K562 (cell line): ENCODE data around the gene GPRIN1. TPM values are rescaled to one million over a fixed set of nuclear protein-coding genes. Genes with fewer than 3 reads are reported as not detected.

Experiments
- ATF7 ChIP-seq: fragments of 450-650 bp; IDR thresholded peaks from 2 replicates; pipeline ENCODE4 v1.7.1; 2014; ENCODE audit warnings: mild to moderate bottlenecking, moderate library complexity
- E2F6 ChIP-seq, 2 experiments: IDR thresholded peaks; 2 replicates each; pipeline ENCODE4 v1.6.1; 2011; ENCODE audit warnings: borderline replicate concordance in 1 of 2, control low read depth in 1 of 2, low read depth in 1 of 2, low read length in 1 of 2, mild to moderate bottlenecking in 1 of 2, mixed read lengths in 1 of 2, moderate library complexity in 1 of 2; ENCODE audit not compliant: insufficient read depth in 1 of 2, insufficient read length in 1 of 2, poor library complexity in 1 of 2, severe bottlenecking in 1 of 2; ENCODE audit errors: extremely low read depth in 1 of 2
- KDM5B ChIP-seq: fragments of 200-600 bp; sonication (generic); IDR thresholded peaks from 2 replicates; pipeline ENCODE4 v1.6.1; 2012; ENCODE audit warnings: low read depth, mild to moderate bottlenecking, moderate library complexity, low read length, control low read depth, inconsistent platforms; ENCODE audit not compliant: insufficient replicate concordance
- MAZ ChIP-seq, 2 experiments: fragments of 450-650 bp in 1 of 2; sonication (generic) in 1 of 2; formaldehyde crosslinking; IDR thresholded peaks in 1 of 2; conservative IDR thresholded peaks in 1 of 2; 2 replicates each; pipeline versions ENCODE4 v1.4.0 to v1.5.0; 2020; ENCODE audit warnings: mild to moderate bottlenecking in 1 of 2, missing genetic modification reagents in 1 of 2
- NFYB ChIP-seq: IDR thresholded peaks from 2 replicates; pipeline ENCODE4 v1.6.1; 2011; ENCODE audit warnings: mild to moderate bottlenecking, moderate library complexity; ENCODE audit not compliant: insufficient read length; ENCODE audit errors: extremely low read depth
- SP1 ChIP-seq: sonication (generic); formaldehyde crosslinking; IDR thresholded peaks from 2 replicates; pipeline ENCODE4 v1.8.1; 2022; ENCODE audit warnings: mild to moderate bottlenecking, missing genetic modification reagents
- SRF ChIP-seq, 2 experiments: fragments of 250-450, 450-650 bp in 1 of 2; sonication (Bioruptor Pico) in 1 of 2; sonication (generic) in 1 of 2; formaldehyde crosslinking; IDR thresholded peaks; 2 replicates each; pipeline versions ENCODE4 v1.5.0 to v1.5.1; 2020 to 2022; ENCODE audit warnings: mild to moderate bottlenecking in 1 of 2, missing genetic modification reagents in 1 of 2
- ZNF398 ChIP-seq: fragments of 250-450 bp; sonication (Bioruptor Pico); IDR thresholded peaks from 2 replicates; pipeline ENCODE4 v1.8.0; 2021; ENCODE audit warnings: moderate library complexity, mild to moderate bottlenecking, inconsistent platforms
- polyA plus RNA-seq, 8 experiments: library from polyadenylated mRNA; depleted of rRNA in 4 of 8; stranded (reverse) in 5 of 8; unstranded in 3 of 8; fragments of >200 nt; fragmentation: Nextera tagmentation in 2 of 8; fragmentation: Illumina TruSeq in 1 of 8; extraction: Ambion mirVana in 2 of 8; extraction: Trizol in 1 of 8; gene quantifications; 2 replicates each; pipeline versions ENCODE4 v1.2.1 to v1.2.3, GENCODE V29; 2011 to 2014; ENCODE audit warnings: inconsistent platforms in 1 of 8, missing spikeins in 1 of 8
- total RNA-seq, 7 experiments: library from RNA; depleted of rRNA in 6 of 7; stranded (reverse); fragments of >200 nt in 6 of 7; fragmentation: Illumina TruSeq in 2 of 7; extraction: Trizol in 2 of 7; gene quantifications; 2 replicates each; pipeline versions ENCODE4 v1.2.1 to v1.2.3, GENCODE V29; 2011 to 2021; ENCODE audit warnings: low replicate concordance in 1 of 7
- TF ChIP-seq, protein P1 (sequence below): fragments of 450-650 bp; IDR thresholded peaks from 2 replicates; pipeline ENCODE4 v1.6.1; 2016; ENCODE audit warnings: mild to moderate bottlenecking, moderate library complexity
- TF ChIP-seq, protein P2 (sequence below): IDR thresholded peaks from 2 replicates; pipeline ENCODE4 v1.6.1; 2012; ENCODE audit warnings: low read depth, low read length, improper control_type of control experiment, borderline replicate concordance

GPRIN1 gene
- total and polyA plus RNA-seq, 9 of the 15 experiments (the other 6 are each of a cell fraction or from before 2014, with no cell fraction given), result 0.15 to 11.6 (median 4.4) TPM

DNA sequence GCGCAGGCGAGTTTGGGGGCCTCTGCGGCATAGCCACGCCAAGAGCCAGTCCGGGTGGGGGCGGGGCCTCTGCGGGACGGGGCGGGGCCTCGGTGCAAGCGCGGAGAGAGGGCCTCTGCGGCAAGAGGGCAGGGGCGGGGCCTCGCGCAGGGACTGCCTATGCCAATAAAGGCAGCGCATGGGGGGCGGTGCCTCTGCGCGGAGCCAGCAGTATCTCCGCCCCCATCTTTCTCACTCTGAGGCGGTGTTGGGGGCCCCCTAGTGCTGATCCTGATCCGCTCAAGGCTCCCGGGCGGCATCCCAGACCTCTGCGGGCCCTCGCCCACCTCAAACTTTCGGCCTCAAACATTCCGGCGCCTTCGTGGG, 9.2 kb upstream of the GPRIN1 start (continued):
- TF ChIP-seq, protein P1, sequence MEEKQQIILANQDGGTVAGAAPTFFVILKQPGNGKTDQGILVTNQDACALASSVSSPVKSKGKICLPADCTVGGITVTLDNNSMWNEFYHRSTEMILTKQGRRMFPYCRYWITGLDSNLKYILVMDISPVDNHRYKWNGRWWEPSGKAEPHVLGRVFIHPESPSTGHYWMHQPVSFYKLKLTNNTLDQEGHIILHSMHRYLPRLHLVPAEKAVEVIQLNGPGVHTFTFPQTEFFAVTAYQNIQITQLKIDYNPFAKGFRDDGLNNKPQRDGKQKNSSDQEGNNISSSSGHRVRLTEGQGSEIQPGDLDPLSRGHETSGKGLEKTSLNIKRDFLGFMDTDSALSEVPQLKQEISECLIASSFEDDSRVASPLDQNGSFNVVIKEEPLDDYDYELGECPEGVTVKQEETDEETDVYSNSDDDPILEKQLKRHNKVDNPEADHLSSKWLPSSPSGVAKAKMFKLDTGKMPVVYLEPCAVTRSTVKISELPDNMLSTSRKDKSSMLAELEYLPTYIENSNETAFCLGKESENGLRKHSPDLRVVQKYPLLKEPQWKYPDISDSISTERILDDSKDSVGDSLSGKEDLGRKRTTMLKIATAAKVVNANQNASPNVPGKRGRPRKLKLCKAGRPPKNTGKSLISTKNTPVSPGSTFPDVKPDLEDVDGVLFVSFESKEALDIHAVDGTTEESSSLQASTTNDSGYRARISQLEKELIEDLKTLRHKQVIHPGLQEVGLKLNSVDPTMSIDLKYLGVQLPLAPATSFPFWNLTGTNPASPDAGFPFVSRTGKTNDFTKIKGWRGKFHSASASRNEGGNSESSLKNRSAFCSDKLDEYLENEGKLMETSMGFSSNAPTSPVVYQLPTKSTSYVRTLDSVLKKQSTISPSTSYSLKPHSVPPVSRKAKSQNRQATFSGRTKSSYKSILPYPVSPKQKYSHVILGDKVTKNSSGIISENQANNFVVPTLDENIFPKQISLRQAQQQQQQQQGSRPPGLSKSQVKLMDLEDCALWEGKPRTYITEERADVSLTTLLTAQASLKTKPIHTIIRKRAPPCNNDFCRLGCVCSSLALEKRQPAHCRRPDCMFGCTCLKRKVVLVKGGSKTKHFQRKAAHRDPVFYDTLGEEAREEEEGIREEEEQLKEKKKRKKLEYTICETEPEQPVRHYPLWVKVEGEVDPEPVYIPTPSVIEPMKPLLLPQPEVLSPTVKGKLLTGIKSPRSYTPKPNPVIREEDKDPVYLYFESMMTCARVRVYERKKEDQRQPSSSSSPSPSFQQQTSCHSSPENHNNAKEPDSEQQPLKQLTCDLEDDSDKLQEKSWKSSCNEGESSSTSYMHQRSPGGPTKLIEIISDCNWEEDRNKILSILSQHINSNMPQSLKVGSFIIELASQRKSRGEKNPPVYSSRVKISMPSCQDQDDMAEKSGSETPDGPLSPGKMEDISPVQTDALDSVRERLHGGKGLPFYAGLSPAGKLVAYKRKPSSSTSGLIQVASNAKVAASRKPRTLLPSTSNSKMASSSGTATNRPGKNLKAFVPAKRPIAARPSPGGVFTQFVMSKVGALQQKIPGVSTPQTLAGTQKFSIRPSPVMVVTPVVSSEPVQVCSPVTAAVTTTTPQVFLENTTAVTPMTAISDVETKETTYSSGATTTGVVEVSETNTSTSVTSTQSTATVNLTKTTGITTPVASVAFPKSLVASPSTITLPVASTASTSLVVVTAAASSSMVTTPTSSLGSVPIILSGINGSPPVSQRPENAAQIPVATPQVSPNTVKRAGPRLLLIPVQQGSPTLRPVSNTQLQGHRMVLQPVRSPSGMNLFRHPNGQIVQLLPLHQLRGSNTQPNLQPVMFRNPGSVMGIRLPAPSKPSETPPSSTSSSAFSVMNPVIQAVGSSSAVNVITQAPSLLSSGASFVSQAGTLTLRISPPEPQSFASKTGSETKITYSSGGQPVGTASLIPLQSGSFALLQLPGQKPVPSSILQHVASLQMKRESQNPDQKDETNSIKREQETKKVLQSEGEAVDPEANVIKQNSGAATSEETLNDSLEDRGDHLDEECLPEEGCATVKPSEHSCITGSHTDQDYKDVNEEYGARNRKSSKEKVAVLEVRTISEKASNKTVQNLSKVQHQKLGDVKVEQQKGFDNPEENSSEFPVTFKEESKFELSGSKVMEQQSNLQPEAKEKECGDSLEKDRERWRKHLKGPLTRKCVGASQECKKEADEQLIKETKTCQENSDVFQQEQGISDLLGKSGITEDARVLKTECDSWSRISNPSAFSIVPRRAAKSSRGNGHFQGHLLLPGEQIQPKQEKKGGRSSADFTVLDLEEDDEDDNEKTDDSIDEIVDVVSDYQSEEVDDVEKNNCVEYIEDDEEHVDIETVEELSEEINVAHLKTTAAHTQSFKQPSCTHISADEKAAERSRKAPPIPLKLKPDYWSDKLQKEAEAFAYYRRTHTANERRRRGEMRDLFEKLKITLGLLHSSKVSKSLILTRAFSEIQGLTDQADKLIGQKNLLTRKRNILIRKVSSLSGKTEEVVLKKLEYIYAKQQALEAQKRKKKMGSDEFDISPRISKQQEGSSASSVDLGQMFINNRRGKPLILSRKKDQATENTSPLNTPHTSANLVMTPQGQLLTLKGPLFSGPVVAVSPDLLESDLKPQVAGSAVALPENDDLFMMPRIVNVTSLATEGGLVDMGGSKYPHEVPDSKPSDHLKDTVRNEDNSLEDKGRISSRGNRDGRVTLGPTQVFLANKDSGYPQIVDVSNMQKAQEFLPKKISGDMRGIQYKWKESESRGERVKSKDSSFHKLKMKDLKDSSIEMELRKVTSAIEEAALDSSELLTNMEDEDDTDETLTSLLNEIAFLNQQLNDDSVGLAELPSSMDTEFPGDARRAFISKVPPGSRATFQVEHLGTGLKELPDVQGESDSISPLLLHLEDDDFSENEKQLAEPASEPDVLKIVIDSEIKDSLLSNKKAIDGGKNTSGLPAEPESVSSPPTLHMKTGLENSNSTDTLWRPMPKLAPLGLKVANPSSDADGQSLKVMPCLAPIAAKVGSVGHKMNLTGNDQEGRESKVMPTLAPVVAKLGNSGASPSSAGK, result peak; percentile 54; the same call in 1 of the 2 replicates
- TF ChIP-seq NFYB (no peak), E2F6 (IDR thresholded peaks at IDR 0.05; ENCODE audit: borderline replicate concordance in 1 of 2, extremely low read depth in 1 of 2, insufficient read depth in 1 of 2, insufficient read length in 1 of 2, low read depth in 1 of 2, low read length in 1 of 2, poor library complexity in 1 of 2, severe bottlenecking in 1 of 2) (peak; percentile 71 to 92), SRF (CRISPR knock-in tag; IDR thresholded peaks at IDR 0.05) (peak in 1 of 2 experiments; percentile 80; a peak in 2 of 4 replicates), MAZ (CRISPR knock-in tag; conservative IDR thresholded peaks at IDR 0.05 in 1 of 2, IDR thresholded peaks at IDR 0.05 in 1 of 2) (peak; percentile 49 to 91; a peak in 3 of 4 replicates), ZNF398 (no peak), ATF7 (peak; percentile 27; the same call in 1 of the 2 replicates), SP1 (CRISPR knock-in tag) (peak; percentile 81), KDM5B (no peak)
- TF ChIP-seq, protein P2, sequence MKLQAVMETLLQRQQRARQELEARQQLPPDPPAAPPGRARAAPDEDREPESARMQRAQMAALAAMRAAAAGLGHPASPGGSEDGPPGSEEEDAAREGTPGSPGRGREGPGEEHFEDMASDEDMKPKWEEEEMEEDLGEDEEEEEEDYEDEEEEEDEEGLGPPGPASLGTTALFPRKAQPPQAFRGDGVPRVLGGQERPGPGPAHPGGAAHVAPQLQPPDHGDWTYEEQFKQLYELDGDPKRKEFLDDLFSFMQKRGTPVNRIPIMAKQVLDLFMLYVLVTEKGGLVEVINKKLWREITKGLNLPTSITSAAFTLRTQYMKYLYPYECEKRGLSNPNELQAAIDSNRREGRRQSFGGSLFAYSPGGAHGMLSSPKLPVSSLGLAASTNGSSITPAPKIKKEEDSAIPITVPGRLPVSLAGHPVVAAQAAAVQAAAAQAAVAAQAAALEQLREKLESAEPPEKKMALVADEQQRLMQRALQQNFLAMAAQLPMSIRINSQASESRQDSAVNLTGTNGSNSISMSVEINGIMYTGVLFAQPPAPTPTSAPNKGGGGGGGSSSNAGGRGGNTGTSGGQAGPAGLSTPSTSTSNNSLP, result no peak
